MM.1S (cell line): ENCODE results near the gene ZNF438.

ENCODE experiments used
- DNase-seq: peaks from one replicate; pipeline ENCODE4 v3.0.0-alpha.2; 2015
- H2AFZ ChIP-seq: fragments of 300-600 bp; sonication (generic); 2 replicates; pipeline ENCODE4 v1.6.0; 2016; ENCODE audit warnings: antibody characterized with exemption, low read length
- H3F3A ChIP-seq: fragments of 300-600 bp; sonication (generic); 2 replicates; pipeline ENCODE4 v1.6.1; 2016; ENCODE audit warnings: mild to moderate bottlenecking, antibody characterized with exemption, low read length, moderate library complexity, mixed read lengths; ENCODE audit not compliant: insufficient read depth
- H3K27ac ChIP-seq: fragments of 300-600 bp; sonication (generic); 2 replicates; pipeline ENCODE4 v1.5.1; 2016; ENCODE audit warnings: mild to moderate bottlenecking, low read length
- H3K27me3 ChIP-seq: fragments of 300-600 bp; sonication (generic); replicated peaks from 2 replicates; pipeline ENCODE4 v1.6.0; 2016; ENCODE audit warnings: low read length; ENCODE audit not compliant: insufficient read depth
- H3K36me3 ChIP-seq: fragments of 300-600 bp; sonication (generic); replicated peaks from 2 replicates; pipeline ENCODE4 v1.6.1; 2016; ENCODE audit warnings: mild to moderate bottlenecking, low read length, mixed read lengths; ENCODE audit not compliant: insufficient read depth
- H3K4me1 ChIP-seq: fragments of 300-600 bp; sonication (generic); 2 replicates; pipeline ENCODE4 v1.6.1; 2016; ENCODE audit warnings: low read length, mixed read lengths
- H3K4me2 ChIP-seq: fragments of 300-600 bp; sonication (generic); 2 replicates; pipeline ENCODE4 v1.6.0; 2016; ENCODE audit warnings: low read depth, low read length
- H3K4me3 ChIP-seq: fragments of 300-600 bp; sonication (generic); 2 replicates; pipeline ENCODE4 v1.5.1; 2016; ENCODE audit warnings: low read length, mixed read lengths
- H3K79me2 ChIP-seq: fragments of 300-600 bp; sonication (generic); 2 replicates; pipeline ENCODE4 v1.6.1; 2016; ENCODE audit warnings: mixed run types, low read length, mixed read lengths
- H3K9ac ChIP-seq: fragments of 300-600 bp; sonication (generic); 2 replicates; pipeline ENCODE4 v1.6.1; 2016; ENCODE audit warnings: low read length, mixed read lengths
- H3K9me2 ChIP-seq: fragments of 300-600 bp; sonication (generic); replicated peaks from 2 replicates; pipeline ENCODE4 v1.6.1; 2016; ENCODE audit warnings: mild to moderate bottlenecking, low read length, mixed read lengths; ENCODE audit not compliant: insufficient read depth
- H3K9me3 ChIP-seq: fragments of 300-600 bp; sonication (generic); replicated peaks from 2 replicates; pipeline ENCODE4 v1.6.1; 2016; ENCODE audit warnings: mild to moderate bottlenecking, low read length, mixed read lengths; ENCODE audit not compliant: insufficient read depth
- H4K20me1 ChIP-seq: fragments of 300-600 bp; sonication (generic); 2 replicates; pipeline ENCODE4 v1.6.1; 2016; ENCODE audit warnings: mild to moderate bottlenecking, low read length, moderate library complexity, mixed read lengths; ENCODE audit not compliant: insufficient read depth
- CTCF ChIP-seq: fragments of 300-600 bp; sonication (generic); IDR thresholded peaks from 2 replicates; pipeline ENCODE4 v1.5.1; 2016; ENCODE audit warnings: antibody characterized with exemption, low read length, mixed read lengths
- EZH2 ChIP-seq: fragments of 300-600 bp; sonication (generic); optimal IDR thresholded peaks from 2 replicates; pipeline ENCODE3; 2017; ENCODE audit warnings: low read depth, mild to moderate bottlenecking, antibody characterized with exemption, low read length, mixed read lengths
- EZH2phosphoT487 ChIP-seq: fragments of 300-600 bp; sonication (generic); IDR thresholded peaks from 2 replicates; pipeline ENCODE4 v1.6.1; 2018; ENCODE audit warnings: antibody characterized with exemption, low read length

The ZNF438 gene

GRCh38 chr10:30816820-30817171 is 214.9 kb downstream of the ZNF438 start:
- peaks cover 27% of the 10 kb centered on the region for H3K4me1 ChIP-seq

GRCh38 chr10:30816159-30816819 is 215.4 kb downstream of the ZNF438 start:
- H3K27me3 ChIP-seq, result no peaks in the 10 kb centered on the region
- H4K20me1 ChIP-seq, result no peaks in the 10 kb centered on the region
- no peak overlapping the region for H3K4me2 ChIP-seq
- H3K9me3 ChIP-seq, result no peaks in the 10 kb centered on the region
- H3K79me2 ChIP-seq, result no peaks in the 10 kb centered on the region
- H3K4me3 ChIP-seq, result no peak overlapping the region
- no peak overlapping the region for H3K9ac ChIP-seq
- DNase-seq, result no peak
- H3K9me2 ChIP-seq, result no peaks in the 10 kb centered on the region
- H2AFZ ChIP-seq, result no peak overlapping the region
- H3K27ac ChIP-seq, result no peak overlapping the region
- TF ChIP-seq CTCF (no peak), EZH2phosphoT487 (no peak), EZH2 (no peak)
- no peaks in the 10 kb centered on the region for H3K36me3 ChIP-seq
- peaks cover 27% of the 10 kb centered on the region for H3K4me1 ChIP-seq
- peaks cover 10% of the 10 kb centered on the region; the same call in 1 of the 2 replicates for H3F3A ChIP-seq

More at GRCh38 chr10:30816820-30817171, 214.9 kb downstream of the ZNF438 start:
- Histone ChIP-seq H3K27ac (no peak overlapping the region), H3K9me3 (no peaks in the 10 kb centered on the region), H3K4me2 (no peak overlapping the region), H3F3A (peaks cover 10% of the 10 kb centered on the region; the same call in 1 of the 2 replicates), H3K27me3 (no peaks in the 10 kb centered on the region), H3K9ac (no peak overlapping the region), H4K20me1 (no peaks in the 10 kb centered on the region), H3K4me3 (no peak overlapping the region), H3K9me2 (no peaks in the 10 kb centered on the region), H2AFZ (no peak overlapping the region), H3K79me2 (no peaks in the 10 kb centered on the region), H3K36me3 (no peaks in the 10 kb centered on the region)
- DNase-seq, result no peak
- TF ChIP-seq CTCF, result no peak
- no peak for TF ChIP-seq EZH2phosphoT487
- no peak for TF ChIP-seq EZH2

GRCh38 chr10:30813872-30814481 is 217.7 kb downstream of the ZNF438 start:
- peak overlapping the region; percentile 27; the same call in 1 of the 2 replicates for H3K27ac ChIP-seq
- H3K27me3 ChIP-seq, result no peaks in the 10 kb centered on the region
- H3K4me2 ChIP-seq, result peak overlapping the region; percentile 30; the same call in 1 of the 2 replicates
- DNase-seq, result peak; percentile 89
- H4K20me1 ChIP-seq, result no peaks in the 10 kb centered on the region
- no peaks in the 10 kb centered on the region for H3K79me2 ChIP-seq
- no peak overlapping the region for H3K4me3 ChIP-seq
- H3F3A ChIP-seq, result peaks cover 10% of the 10 kb centered on the region; the same call in 1 of the 2 replicates
- H2AFZ ChIP-seq, result no peak overlapping the region
- no peaks in the 10 kb centered on the region for H3K9me3 ChIP-seq
- no peak overlapping the region for H3K9ac ChIP-seq
- H3K4me1 ChIP-seq, result peaks cover 27% of the 10 kb centered on the region
- no peak for TF ChIP-seq CTCF
- no peak for TF ChIP-seq EZH2
- TF ChIP-seq EZH2phosphoT487, result no peak
- no peaks in the 10 kb centered on the region for H3K36me3 ChIP-seq
- H3K9me2 ChIP-seq, result no peaks in the 10 kb centered on the region
